B cell (primary cell): Measurements from ENCODE around the gene BHLHE41. TPM values are rescaled to one million over a fixed set of nuclear protein-coding genes. Genes with fewer than 3 reads are reported as not detected.
A peak's percentile ranks its signal among the peaks of the same experiment; 100 is the strongest.

ENCODE experiments used
- ATAC-seq: fragments of 200-7000 bp; cut with Tn5 transposase; one replicate; pipeline ENCODE4 v1.10.0; 2021; ENCODE audit warnings: low read depth, mild to moderate bottlenecking, moderate number of reproducible peaks, moderate library complexity
- CTCF ChIA-PET: fragments of 350-600 bp; sonication (Branson Sonifier 250); formaldehyde crosslinking; loops from one replicate; lab custom pipeline; 2021; ENCODE audit warnings: antibody characterized with exemption, inconsistent platforms; lab: Charles Lee
- POLR2A ChIA-PET: fragments of 350-600 bp; sonication (Branson Sonifier 250); formaldehyde crosslinking; loops from one replicate; lab custom pipeline; 2021; ENCODE audit warnings: antibody characterized with exemption; lab: Charles Lee
- DNase-seq: peaks from one replicate; pipeline ENCODE4 v3.0.0; 2013
- H2AFZ ChIP-seq: 2 replicates; pipeline ENCODE4 v1.6.1; 2012; ENCODE audit warnings: mild to moderate bottlenecking, low read depth, low read length; ENCODE audit not compliant: insufficient read depth, poor library complexity, severe bottlenecking
- H3K27ac ChIP-seq, 2 donors: 1 replicate in 1 of 2; 2 replicates in 1 of 2; pipeline ENCODE4 v1.5.1; 2012 to 2013; ENCODE audit warnings: low read length in 2 of 2, mild to moderate bottlenecking in 2 of 2, moderate library complexity in 1 of 2
- H3K27me3 ChIP-seq, 4 experiments: fragments of 200-600 bp in 1 of 4; sonication (generic) in 1 of 4; replicated peaks in 1 of 4; 1 replicate in 2 of 4; 2 replicates in 2 of 4; pipeline versions ENCODE4 v1.6.1 to v1.7.0; 2013 to 2016; ENCODE audit warnings: low read length in 3 of 4, mild to moderate bottlenecking in 2 of 4, mixed read lengths in 1 of 4, moderate library complexity in 1 of 4; ENCODE audit not compliant: insufficient read depth in 4 of 4, control insufficient read depth in 3 of 4; ENCODE audit errors: control extremely low read depth in 1 of 4
- H3K36me3 ChIP-seq, 2 experiments: replicated peaks in 1 of 2; 1 replicate in 1 of 2; 2 replicates in 1 of 2; pipeline versions ENCODE4 v1.6.1 to v1.7.1; 2013; ENCODE audit warnings: low read length in 1 of 2; ENCODE audit not compliant: insufficient read depth in 2 of 2, control insufficient read depth in 1 of 2; ENCODE audit errors: control extremely low read depth in 1 of 2, extremely low read depth in 1 of 2
- H3K4me1 ChIP-seq, 2 donors: fragments of 200-600 bp in 1 of 2; sonication (generic) in 1 of 2; 1 replicate in 1 of 2; 2 replicates in 1 of 2; pipeline versions ENCODE4 v1.5.1 to v1.6.1; 2013 to 2017; ENCODE audit warnings: low read length in 2 of 2; ENCODE audit not compliant: control insufficient read depth in 2 of 2, insufficient read depth in 2 of 2
- H3K4me2 ChIP-seq: replicated peaks from 2 replicates; pipeline ENCODE3; 2012; ENCODE audit warnings: mild to moderate bottlenecking, low read depth, low read length; ENCODE audit not compliant: poor library complexity, severe bottlenecking
- H3K4me3 ChIP-seq, 5 experiments: fragments of 200-600 bp in 1 of 5; sonication (generic) in 1 of 5; 1 replicate in 3 of 5; 2 replicates in 2 of 5; pipeline versions ENCODE4 v1.5.1 to v1.7.0; 2011 to 2016; ENCODE audit warnings: low read length in 4 of 5, mild to moderate bottlenecking in 4 of 5, low read depth in 2 of 5, control low read depth in 1 of 5, moderate library complexity in 1 of 5; ENCODE audit not compliant: insufficient read depth in 1 of 5; ENCODE audit errors: control extremely low read depth in 1 of 5, extremely low read depth in 1 of 5
- H3K79me2 ChIP-seq: fragments of 200-600 bp; sonication (generic); one replicate; pipeline ENCODE4 v1.6.0; 2016; ENCODE audit warnings: low read length; ENCODE audit not compliant: control insufficient read depth, insufficient read depth
- H3K9ac ChIP-seq: fragments of 200-600 bp; sonication (generic); 2 replicates; pipeline ENCODE4 v1.6.1; 2017; ENCODE audit warnings: mild to moderate bottlenecking, low read length, moderate library complexity
- H3K9me3 ChIP-seq, 3 donors: one replicate each; pipeline versions ENCODE4 v1.6.1 to v1.7.1; 2013; ENCODE audit warnings: low read length in 2 of 3; ENCODE audit not compliant: control insufficient read depth in 2 of 3, insufficient read depth in 1 of 3; ENCODE audit errors: control extremely low read depth in 1 of 3
- H4K20me1 ChIP-seq: 2 replicates; pipeline ENCODE4 v1.6.0; 2012; ENCODE audit warnings: mild to moderate bottlenecking, low read length; ENCODE audit not compliant: insufficient read depth, control insufficient read depth, poor library complexity, severe bottlenecking
- H3K27ac Mint-ChIP-seq: one replicate; pipeline ENCODE4 v1.8.0; 2021; ENCODE audit warnings: mixed read lengths
- H3K27me3 Mint-ChIP-seq: one replicate; pipeline ENCODE4 v1.8.0; 2021; ENCODE audit warnings: mixed read lengths
- H3K4me1 Mint-ChIP-seq: one replicate; pipeline ENCODE4 v1.8.0; 2021; ENCODE audit warnings: mixed read lengths
- H3K4me3 Mint-ChIP-seq: one replicate; pipeline ENCODE4 v1.8.0; 2021; ENCODE audit warnings: mixed read lengths
- H3K9me3 Mint-ChIP-seq: one replicate; pipeline ENCODE4 v1.8.0; 2022; ENCODE audit warnings: mixed read lengths; ENCODE audit not compliant: insufficient read depth
- EZH2 ChIP-seq: IDR thresholded peaks from 2 replicates; pipeline ENCODE4 v1.6.1; 2012; ENCODE audit warnings: borderline replicate concordance, low read depth, mild to moderate bottlenecking, moderate library complexity, low read length; ENCODE audit not compliant: insufficient read depth, poor library complexity, severe bottlenecking
- WGBS: methylation state at CpG from one replicate; pipeline ENCODE4 v1.1.5; 2013; ENCODE audit warnings: missing lambda C conversion rate; ENCODE audit not compliant: insufficient coverage; 5-methylcytosine and 5-hydroxymethylcytosine counted together
- intact Hi-C: fragments of 100-400 bp; cut with micrococcal nuclease; formaldehyde crosslinking; loops from one replicate; pipeline ENCODE4 v1.10.0; 2022
- polyA plus RNA-seq: library from polyadenylated mRNA; depleted of rRNA; stranded (reverse); fragments of >200 nt; gene quantifications from 2 replicates; pipeline ENCODE4 v1.2.3, GENCODE V29; 2012
- total RNA-seq, 2 donors: library from RNA; stranded (reverse); fragments of 120-200 nt in 1 of 2; gene quantifications; 1 replicate in 1 of 2; 2 replicates in 1 of 2; pipeline versions ENCODE4 v1.2.3 to v1.2.4, GENCODE V29; 2013 to 2022
- TF ChIP-seq, protein P1 (sequence below): fragments of 200-600 bp; IDR thresholded peaks from one replicate; pipeline ENCODE4 v1.8.0; 2022; ENCODE audit warnings: antibody characterized with exemption, mild to moderate bottlenecking

Gene BHLHE41
- total and polyA plus RNA-seq, 2 donors (not counting 1 experiment from before 2014, with no cell fraction given), result 12.0 to 57.2 TPM

- Mint-ChIP-seq H3K27me3 (no peaks in the 10 kb centered on the region), H3K27ac (peak overlapping the region; percentile 91), H3K4me1 (peaks cover 74% of the 10 kb centered on the region), H3K9me3 (no peaks in the 10 kb centered on the region), H3K4me3 (peak overlapping the region; percentile 73)
- peaks cover 3% of the 10 kb centered on the region for H3K79me2 ChIP-seq
- WGBS, result 60% methylated on average over 1 of the region's 6 CpGs
- H3K4me2 ChIP-seq, result peak overlapping the region; percentile 44
- H3K4me1 ChIP-seq, result peaks cover 60 to 69% of the 10 kb centered on the region in 2 donors
- peak overlapping the region in 2 of 5 experiments; percentile 8 to 10 for H3K4me3 ChIP-seq
- H3K27ac ChIP-seq, result peak overlapping the region; percentile 16 to 61
- peak; percentile 55 for DNase-seq
- H3K9ac ChIP-seq, result peak overlapping the region; percentile 19
- no peaks in the 10 kb centered on the region for H3K27me3 ChIP-seq
- CTCF ChIA-PET, result interaction anchor here (1.0 to 6.4 kb wide), 3 partner anchors 16 to 408 kb away, joined by 4 to 55 read pairs (median 7); no protein-coding TSS in a partner anchor
- H3K36me3 ChIP-seq, result no peaks in the 10 kb centered on the region
- intact Hi-C loops, result loop anchor here (5.0 to 10.0 kb wide), 4 partner anchors 210 to 1062 kb away; a partner anchor contains a TSS
- peak overlapping the region; percentile 3 for H2AFZ ChIP-seq
- ATAC-seq, result no peak
- TF ChIP-seq EZH2, result no peak
- TF ChIP-seq, protein P1, sequence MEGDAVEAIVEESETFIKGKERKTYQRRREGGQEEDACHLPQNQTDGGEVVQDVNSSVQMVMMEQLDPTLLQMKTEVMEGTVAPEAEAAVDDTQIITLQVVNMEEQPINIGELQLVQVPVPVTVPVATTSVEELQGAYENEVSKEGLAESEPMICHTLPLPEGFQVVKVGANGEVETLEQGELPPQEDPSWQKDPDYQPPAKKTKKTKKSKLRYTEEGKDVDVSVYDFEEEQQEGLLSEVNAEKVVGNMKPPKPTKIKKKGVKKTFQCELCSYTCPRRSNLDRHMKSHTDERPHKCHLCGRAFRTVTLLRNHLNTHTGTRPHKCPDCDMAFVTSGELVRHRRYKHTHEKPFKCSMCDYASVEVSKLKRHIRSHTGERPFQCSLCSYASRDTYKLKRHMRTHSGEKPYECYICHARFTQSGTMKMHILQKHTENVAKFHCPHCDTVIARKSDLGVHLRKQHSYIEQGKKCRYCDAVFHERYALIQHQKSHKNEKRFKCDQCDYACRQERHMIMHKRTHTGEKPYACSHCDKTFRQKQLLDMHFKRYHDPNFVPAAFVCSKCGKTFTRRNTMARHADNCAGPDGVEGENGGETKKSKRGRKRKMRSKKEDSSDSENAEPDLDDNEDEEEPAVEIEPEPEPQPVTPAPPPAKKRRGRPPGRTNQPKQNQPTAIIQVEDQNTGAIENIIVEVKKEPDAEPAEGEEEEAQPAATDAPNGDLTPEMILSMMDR, result no peak
- no peaks in the 10 kb centered on the region for H3K9me3 ChIP-seq
- H4K20me1 ChIP-seq, result no peaks in the 10 kb centered on the region
- POLR2A ChIA-PET, result interaction anchor here (0.6 kb wide), 1 partner anchor 1120 kb away, joined by 8 read pairs; no protein-coding TSS in a partner anchor
Measured at GRCh38 chr12:26116829-26117715, 7.8 kb downstream of the BHLHE41 start.
